WTC11 (cell line): ENCODE measurements around the gene CPB2. TPM values are rescaled to one million over a fixed set of nuclear protein-coding genes. Genes with fewer than 3 reads are reported as not detected.

Experiments
- ATAC-seq: fragments of 200-7000 bp; cut with Tn5 transposase; 2 replicates; pipeline ENCODE4 v1.10.0; 2021; ENCODE audit warnings: mild to moderate bottlenecking, moderate library complexity
- CTCF ChIA-PET: fragments of 300-600 bp; sonication (Branson Sonifier 250); formaldehyde crosslinking; loops from one replicate; lab custom pipeline; 2021; ENCODE audit warnings: antibody characterized with exemption; lab: Charles Lee
- POLR2A ChIA-PET: fragments of 350-600 bp; sonication (Branson Sonifier 250); formaldehyde crosslinking; loops from one replicate; lab custom pipeline; 2021; ENCODE audit warnings: antibody characterized with exemption; lab: Charles Lee
- DNase-seq: peaks from one replicate; pipeline ENCODE4 v3.0.0; 2021; ENCODE audit warnings: low spot score
- H3K27ac Mint-ChIP-seq: 2 replicates; pipeline ENCODE4 v1.8.0; 2021; ENCODE audit warnings: mixed read lengths
- H3K27me3 Mint-ChIP-seq: 2 replicates; pipeline ENCODE4 v1.8.0; 2021; ENCODE audit warnings: low read depth, mild to moderate bottlenecking, moderate library complexity, mixed read lengths
- H3K36me3 Mint-ChIP-seq: 2 replicates; pipeline ENCODE4 v1.8.0; 2021; ENCODE audit warnings: mixed read lengths
- H3K4me1 Mint-ChIP-seq: 2 replicates; pipeline ENCODE4 v1.8.0; 2022; ENCODE audit warnings: mixed read lengths
- H3K4me3 Mint-ChIP-seq: 2 replicates; pipeline ENCODE4 v1.8.0; 2021; ENCODE audit warnings: mild to moderate bottlenecking, moderate library complexity, mixed read lengths
- H3K9me3 Mint-ChIP-seq: 2 replicates; pipeline ENCODE4 v1.8.0; 2021; ENCODE audit warnings: mixed read lengths
- CBFB ChIP-seq: sonication (generic); formaldehyde crosslinking; IDR thresholded peaks from 2 replicates; pipeline ENCODE4 v1.8.1; 2022; ENCODE audit warnings: mild to moderate bottlenecking, low read depth, missing genetic modification reagents
- GTF2I ChIP-seq: fragments of 250-450 bp; sonication (Bioruptor Pico); conservative IDR thresholded peaks from 2 replicates; pipeline ENCODE4 v1.4.0; 2021; ENCODE audit warnings: mild to moderate bottlenecking
- JUN ChIP-seq: sonication (generic); formaldehyde crosslinking; IDR thresholded peaks from 2 replicates; pipeline ENCODE4 v1.8.0; 2023; ENCODE audit warnings: mild to moderate bottlenecking, missing genetic modification reagents
- RELA ChIP-seq: sonication (generic); formaldehyde crosslinking; IDR thresholded peaks from 2 replicates; pipeline ENCODE4 v1.8.1; 2022; ENCODE audit warnings: missing genetic modification reagents, mild to moderate bottlenecking, borderline replicate concordance
- total RNA-seq: library from RNA; stranded (reverse); gene quantifications from 3 replicates; pipeline ENCODE4 v1.2.3, GENCODE V29; 2021
- TF ChIP-seq, protein P1 (sequence below): sonication (generic); formaldehyde crosslinking; IDR thresholded peaks from 2 replicates; pipeline ENCODE4 v1.8.1; 2023; ENCODE audit warnings: mild to moderate bottlenecking, missing genetic modification reagents
- TF ChIP-seq, protein P2 (sequence below): fragments of 250-450 bp; sonication (Bioruptor Pico); IDR thresholded peaks from 2 replicates; pipeline ENCODE4 v1.9.0; 2021; ENCODE audit warnings: mild to moderate bottlenecking
- TF ChIP-seq, protein P3 (sequence below): sonication (generic); formaldehyde crosslinking; IDR thresholded peaks from 2 replicates; pipeline ENCODE4 v1.8.1; 2023; ENCODE audit warnings: mild to moderate bottlenecking, missing genetic modification reagents, moderate library complexity
- TF ChIP-seq, protein P4 (sequence below): fragments of 250-450 bp; sonication (Bioruptor Pico); IDR thresholded peaks from 2 replicates; pipeline ENCODE4 v1.9.0; 2021; ENCODE audit warnings: mild to moderate bottlenecking
- TF ChIP-seq, protein P5 (sequence below): sonication (generic); formaldehyde crosslinking; conservative IDR thresholded peaks from 2 replicates; pipeline ENCODE4 v1.8.1; 2023; ENCODE audit warnings: mild to moderate bottlenecking, low read depth, missing genetic modification reagents, moderate library complexity
- TF ChIP-seq, protein P6 (sequence below): sonication (generic); formaldehyde crosslinking; IDR thresholded peaks from 2 replicates; pipeline ENCODE4 v1.8.0; 2022; ENCODE audit warnings: mild to moderate bottlenecking, missing genetic modification reagents
- TF ChIP-seq, protein P7 (sequence below): fragments of 250-450 bp; sonication (Bioruptor Pico); IDR thresholded peaks from 2 replicates; pipeline ENCODE4 v2.1.2; 2022; ENCODE audit warnings: mild to moderate bottlenecking, moderate library complexity
- TF ChIP-seq, protein P8 (sequence below): sonication (generic); formaldehyde crosslinking; IDR thresholded peaks from 2 replicates; pipeline ENCODE4 v1.8.0; 2022; ENCODE audit warnings: missing genetic modification reagents

The CPB2 gene
- total RNA-seq, 1 experiment from 2014 or later, result 0.33 TPM

DNA sequence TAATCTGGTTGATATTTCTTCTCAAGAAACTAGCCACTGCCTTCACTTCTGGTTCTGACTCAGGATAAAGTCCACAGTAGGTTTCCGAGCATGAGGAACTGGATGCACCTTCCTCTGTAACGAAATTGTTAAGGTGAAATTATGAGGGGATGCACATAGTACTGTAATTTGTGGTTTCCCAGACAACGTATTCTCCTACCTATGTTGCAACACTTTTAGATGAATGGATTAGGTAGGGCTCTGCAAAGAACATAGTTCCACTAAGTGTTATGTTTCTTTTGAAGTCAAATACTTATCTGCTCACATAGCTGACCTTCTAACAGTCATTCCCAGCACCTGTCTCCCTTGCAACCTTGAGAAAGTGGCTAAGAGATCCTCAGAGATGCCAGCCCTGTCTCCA lies 46.6 kb downstream of the CPB2 start:
- POLR2A ChIA-PET, result no interaction called here
- DNase-seq (no peak), ATAC-seq (no peak)
- CTCF ChIA-PET, result no interaction called here
- no peak for TF ChIP-seq GTF2I (CRISPR knock-in tag)
- TF ChIP-seq, protein P1, sequence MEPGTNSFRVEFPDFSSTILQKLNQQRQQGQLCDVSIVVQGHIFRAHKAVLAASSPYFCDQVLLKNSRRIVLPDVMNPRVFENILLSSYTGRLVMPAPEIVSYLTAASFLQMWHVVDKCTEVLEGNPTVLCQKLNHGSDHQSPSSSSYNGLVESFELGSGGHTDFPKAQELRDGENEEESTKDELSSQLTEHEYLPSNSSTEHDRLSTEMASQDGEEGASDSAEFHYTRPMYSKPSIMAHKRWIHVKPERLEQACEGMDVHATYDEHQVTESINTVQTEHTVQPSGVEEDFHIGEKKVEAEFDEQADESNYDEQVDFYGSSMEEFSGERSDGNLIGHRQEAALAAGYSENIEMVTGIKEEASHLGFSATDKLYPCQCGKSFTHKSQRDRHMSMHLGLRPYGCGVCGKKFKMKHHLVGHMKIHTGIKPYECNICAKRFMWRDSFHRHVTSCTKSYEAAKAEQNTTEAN (CRISPR knock-in tag), result no peak
- no peak for TF ChIP-seq CBFB
- TF ChIP-seq, protein P2, sequence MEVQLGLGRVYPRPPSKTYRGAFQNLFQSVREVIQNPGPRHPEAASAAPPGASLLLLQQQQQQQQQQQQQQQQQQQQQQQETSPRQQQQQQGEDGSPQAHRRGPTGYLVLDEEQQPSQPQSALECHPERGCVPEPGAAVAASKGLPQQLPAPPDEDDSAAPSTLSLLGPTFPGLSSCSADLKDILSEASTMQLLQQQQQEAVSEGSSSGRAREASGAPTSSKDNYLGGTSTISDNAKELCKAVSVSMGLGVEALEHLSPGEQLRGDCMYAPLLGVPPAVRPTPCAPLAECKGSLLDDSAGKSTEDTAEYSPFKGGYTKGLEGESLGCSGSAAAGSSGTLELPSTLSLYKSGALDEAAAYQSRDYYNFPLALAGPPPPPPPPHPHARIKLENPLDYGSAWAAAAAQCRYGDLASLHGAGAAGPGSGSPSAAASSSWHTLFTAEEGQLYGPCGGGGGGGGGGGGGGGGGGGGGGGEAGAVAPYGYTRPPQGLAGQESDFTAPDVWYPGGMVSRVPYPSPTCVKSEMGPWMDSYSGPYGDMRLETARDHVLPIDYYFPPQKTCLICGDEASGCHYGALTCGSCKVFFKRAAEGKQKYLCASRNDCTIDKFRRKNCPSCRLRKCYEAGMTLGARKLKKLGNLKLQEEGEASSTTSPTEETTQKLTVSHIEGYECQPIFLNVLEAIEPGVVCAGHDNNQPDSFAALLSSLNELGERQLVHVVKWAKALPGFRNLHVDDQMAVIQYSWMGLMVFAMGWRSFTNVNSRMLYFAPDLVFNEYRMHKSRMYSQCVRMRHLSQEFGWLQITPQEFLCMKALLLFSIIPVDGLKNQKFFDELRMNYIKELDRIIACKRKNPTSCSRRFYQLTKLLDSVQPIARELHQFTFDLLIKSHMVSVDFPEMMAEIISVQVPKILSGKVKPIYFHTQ (CRISPR knock-in tag), result no peak
- TF ChIP-seq RELA (CRISPR knock-in tag), result no peak
- TF ChIP-seq, protein P3, sequence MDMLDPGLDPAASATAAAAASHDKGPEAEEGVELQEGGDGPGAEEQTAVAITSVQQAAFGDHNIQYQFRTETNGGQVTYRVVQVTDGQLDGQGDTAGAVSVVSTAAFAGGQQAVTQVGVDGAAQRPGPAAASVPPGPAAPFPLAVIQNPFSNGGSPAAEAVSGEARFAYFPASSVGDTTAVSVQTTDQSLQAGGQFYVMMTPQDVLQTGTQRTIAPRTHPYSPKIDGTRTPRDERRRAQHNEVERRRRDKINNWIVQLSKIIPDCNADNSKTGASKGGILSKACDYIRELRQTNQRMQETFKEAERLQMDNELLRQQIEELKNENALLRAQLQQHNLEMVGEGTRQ, result no peak
- Mint-ChIP-seq H3K27me3 (no peaks in the 10 kb centered on the region), H3K4me3 (no peak overlapping the region), H3K9me3 (peaks cover 2% of the 10 kb centered on the region), H3K4me1 (peaks cover 8% of the 10 kb centered on the region; the same call in 1 of the 2 replicates), H3K27ac (no peak overlapping the region), H3K36me3 (no peaks in the 10 kb centered on the region)

DNA sequence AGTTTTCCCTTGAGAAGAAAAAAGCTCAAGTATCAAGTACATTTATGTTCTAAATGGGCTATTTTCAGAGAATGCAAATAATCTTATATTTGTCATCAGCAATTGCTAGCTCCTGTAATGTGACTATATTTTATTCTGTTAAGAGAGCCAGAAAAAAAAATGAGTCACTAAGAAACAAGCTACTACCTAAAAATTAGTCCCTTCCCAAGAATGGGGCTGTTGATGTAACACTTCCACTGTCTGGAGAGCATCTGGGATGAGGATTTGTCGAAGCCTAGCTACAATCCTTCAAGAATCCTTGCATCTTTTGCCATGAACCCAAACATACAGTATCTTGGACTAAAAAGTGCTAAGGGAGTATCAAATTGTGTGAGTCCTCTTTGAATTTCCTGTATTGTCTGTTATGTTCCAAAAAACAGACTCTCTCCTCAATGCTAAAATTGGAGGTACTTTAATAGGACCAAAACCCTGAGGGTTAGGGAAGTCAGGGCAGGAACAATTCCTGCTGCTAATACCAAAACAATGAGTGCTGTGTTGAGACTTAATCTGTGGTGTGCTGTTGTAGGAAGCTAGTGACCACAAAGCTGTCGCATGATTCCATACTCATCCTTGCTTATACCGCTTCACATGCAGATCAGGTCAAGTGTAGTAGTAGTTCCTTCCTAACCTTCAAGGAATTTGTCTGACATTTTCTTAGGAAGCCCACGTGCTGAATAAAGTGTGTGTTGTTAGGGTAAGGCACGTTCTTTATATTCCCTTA lies 47.4 kb downstream of the CPB2 start:
- no peak overlapping the region for H3K27ac Mint-ChIP-seq
- CTCF ChIA-PET, result no interaction called here
- no peaks in the 10 kb centered on the region for H3K27me3 Mint-ChIP-seq
- POLR2A ChIA-PET, result no interaction called here
- DNase-seq, result no peak
- no peaks in the 10 kb centered on the region for H3K9me3 Mint-ChIP-seq
- ATAC-seq, result no peak
- peaks cover 8% of the 10 kb centered on the region; the same call in 1 of the 2 replicates for H3K4me1 Mint-ChIP-seq
- H3K36me3 Mint-ChIP-seq, result no peaks in the 10 kb centered on the region
- TF ChIP-seq, protein P4, sequence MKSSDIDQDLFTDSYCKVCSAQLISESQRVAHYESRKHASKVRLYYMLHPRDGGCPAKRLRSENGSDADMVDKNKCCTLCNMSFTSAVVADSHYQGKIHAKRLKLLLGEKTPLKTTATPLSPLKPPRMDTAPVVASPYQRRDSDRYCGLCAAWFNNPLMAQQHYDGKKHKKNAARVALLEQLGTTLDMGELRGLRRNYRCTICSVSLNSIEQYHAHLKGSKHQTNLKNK (CRISPR knock-in tag), result no peak
- TF ChIP-seq, protein P5, sequence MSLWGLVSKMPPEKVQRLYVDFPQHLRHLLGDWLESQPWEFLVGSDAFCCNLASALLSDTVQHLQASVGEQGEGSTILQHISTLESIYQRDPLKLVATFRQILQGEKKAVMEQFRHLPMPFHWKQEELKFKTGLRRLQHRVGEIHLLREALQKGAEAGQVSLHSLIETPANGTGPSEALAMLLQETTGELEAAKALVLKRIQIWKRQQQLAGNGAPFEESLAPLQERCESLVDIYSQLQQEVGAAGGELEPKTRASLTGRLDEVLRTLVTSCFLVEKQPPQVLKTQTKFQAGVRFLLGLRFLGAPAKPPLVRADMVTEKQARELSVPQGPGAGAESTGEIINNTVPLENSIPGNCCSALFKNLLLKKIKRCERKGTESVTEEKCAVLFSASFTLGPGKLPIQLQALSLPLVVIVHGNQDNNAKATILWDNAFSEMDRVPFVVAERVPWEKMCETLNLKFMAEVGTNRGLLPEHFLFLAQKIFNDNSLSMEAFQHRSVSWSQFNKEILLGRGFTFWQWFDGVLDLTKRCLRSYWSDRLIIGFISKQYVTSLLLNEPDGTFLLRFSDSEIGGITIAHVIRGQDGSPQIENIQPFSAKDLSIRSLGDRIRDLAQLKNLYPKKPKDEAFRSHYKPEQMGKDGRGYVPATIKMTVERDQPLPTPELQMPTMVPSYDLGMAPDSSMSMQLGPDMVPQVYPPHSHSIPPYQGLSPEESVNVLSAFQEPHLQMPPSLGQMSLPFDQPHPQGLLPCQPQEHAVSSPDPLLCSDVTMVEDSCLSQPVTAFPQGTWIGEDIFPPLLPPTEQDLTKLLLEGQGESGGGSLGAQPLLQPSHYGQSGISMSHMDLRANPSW (CRISPR knock-in tag), result no peak
- H3K4me3 Mint-ChIP-seq, result no peak overlapping the region

DNA sequence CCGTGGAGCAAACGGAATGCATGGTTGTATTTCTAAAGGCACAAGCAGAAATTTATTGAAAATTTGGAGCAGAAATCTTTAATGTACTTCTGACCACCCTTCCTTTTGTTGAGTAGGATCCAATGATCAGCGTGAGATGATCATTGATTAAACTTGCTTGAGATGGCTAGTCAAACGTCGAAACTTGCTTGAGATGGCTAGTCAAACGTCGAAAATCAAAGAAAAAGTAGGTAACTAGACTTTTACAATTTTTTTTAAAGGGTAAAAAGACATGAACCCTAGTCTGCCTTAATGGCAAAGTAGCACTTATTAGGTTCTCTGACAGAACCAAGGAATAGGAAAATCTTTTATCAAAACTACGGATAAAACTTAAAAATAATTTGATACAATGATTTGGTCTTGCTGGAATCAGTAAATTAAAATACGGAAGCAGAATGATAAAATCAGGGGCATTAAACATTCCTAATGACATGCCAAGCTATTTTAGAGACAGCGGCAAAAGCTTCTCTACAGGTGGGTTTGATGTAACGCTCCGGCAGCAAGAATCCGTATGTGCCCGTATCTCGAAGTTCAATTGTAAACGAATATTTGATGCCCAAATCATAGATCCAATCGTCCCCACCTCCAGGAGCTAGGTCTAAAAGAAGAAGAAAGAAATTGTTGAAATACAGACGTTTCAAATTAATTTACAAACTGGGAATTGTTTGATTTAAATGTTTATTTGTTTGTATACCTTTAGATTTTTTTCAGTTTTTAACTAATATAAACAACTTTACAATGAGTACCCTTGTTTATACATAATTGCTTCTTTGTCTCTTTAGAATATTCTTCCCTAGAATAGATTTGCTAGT lies 51.4 kb downstream of the CPB2 start:
- DNase-seq (no peak), ATAC-seq (no peak)
- ChIA-PET CTCF (interaction anchor here (1.0 kb wide), 1 partner anchor 235 kb away, joined by 3 read pairs; no protein-coding TSS in a partner anchor), POLR2A (no interaction called here)
- H3K4me1 Mint-ChIP-seq, result peaks cover 17% of the 10 kb centered on the region
- H3K9me3 Mint-ChIP-seq, result no peaks in the 10 kb centered on the region
- H3K36me3 Mint-ChIP-seq, result no peaks in the 10 kb centered on the region; the same call in 1 of the 2 replicates
- peak overlapping the region; percentile 90 for H3K4me3 Mint-ChIP-seq
- H3K27me3 Mint-ChIP-seq, result no peaks in the 10 kb centered on the region
- peak overlapping the region; percentile 97 for H3K27ac Mint-ChIP-seq
- TF ChIP-seq, protein P6, sequence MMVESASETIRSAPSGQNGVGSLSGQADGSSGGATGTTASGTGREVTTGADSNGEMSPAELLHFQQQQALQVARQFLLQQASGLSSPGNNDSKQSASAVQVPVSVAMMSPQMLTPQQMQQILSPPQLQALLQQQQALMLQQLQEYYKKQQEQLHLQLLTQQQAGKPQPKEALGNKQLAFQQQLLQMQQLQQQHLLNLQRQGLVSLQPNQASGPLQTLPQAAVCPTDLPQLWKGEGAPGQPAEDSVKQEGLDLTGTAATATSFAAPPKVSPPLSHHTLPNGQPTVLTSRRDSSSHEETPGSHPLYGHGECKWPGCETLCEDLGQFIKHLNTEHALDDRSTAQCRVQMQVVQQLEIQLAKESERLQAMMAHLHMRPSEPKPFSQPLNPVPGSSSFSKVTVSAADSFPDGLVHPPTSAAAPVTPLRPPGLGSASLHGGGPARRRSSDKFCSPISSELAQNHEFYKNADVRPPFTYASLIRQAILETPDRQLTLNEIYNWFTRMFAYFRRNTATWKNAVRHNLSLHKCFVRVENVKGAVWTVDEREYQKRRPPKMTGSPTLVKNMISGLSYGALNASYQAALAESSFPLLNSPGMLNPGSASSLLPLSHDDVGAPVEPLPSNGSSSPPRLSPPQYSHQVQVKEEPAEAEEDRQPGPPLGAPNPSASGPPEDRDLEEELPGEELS (CRISPR knock-in tag), result no peak
- no peak for TF ChIP-seq JUN (CRISPR knock-in tag)
- TF ChIP-seq, protein P7, sequence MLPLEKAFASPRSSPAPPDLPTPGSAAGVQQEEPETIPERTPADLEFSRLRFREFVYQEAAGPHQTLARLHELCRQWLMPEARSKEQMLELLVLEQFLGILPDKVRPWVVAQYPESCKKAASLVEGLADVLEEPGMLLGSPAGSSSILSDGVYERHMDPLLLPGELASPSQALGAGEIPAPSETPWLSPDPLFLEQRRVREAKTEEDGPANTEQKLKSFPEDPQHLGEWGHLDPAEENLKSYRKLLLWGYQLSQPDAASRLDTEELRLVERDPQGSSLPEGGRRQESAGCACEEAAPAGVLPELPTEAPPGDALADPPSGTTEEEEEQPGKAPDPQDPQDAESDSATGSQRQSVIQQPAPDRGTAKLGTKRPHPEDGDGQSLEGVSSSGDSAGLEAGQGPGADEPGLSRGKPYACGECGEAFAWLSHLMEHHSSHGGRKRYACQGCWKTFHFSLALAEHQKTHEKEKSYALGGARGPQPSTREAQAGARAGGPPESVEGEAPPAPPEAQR (CRISPR knock-in tag), result no peak
- TF ChIP-seq, protein P8, sequence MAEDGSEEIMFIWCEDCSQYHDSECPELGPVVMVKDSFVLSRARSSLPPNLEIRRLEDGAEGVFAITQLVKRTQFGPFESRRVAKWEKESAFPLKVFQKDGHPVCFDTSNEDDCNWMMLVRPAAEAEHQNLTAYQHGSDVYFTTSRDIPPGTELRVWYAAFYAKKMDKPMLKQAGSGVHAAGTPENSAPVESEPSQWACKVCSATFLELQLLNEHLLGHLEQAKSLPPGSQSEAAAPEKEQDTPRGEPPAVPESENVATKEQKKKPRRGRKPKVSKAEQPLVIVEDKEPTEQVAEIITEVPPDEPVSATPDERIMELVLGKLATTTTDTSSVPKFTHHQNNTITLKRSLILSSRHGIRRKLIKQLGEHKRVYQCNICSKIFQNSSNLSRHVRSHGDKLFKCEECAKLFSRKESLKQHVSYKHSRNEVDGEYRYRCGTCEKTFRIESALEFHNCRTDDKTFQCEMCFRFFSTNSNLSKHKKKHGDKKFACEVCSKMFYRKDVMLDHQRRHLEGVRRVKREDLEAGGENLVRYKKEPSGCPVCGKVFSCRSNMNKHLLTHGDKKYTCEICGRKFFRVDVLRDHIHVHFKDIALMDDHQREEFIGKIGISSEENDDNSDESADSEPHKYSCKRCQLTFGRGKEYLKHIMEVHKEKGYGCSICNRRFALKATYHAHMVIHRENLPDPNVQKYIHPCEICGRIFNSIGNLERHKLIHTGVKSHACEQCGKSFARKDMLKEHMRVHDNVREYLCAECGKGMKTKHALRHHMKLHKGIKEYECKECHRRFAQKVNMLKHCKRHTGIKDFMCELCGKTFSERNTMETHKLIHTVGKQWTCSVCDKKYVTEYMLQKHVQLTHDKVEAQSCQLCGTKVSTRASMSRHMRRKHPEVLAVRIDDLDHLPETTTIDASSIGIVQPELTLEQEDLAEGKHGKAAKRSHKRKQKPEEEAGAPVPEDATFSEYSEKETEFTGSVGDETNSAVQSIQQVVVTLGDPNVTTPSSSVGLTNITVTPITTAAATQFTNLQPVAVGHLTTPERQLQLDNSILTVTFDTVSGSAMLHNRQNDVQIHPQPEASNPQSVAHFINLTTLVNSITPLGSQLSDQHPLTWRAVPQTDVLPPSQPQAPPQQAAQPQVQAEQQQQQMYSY (CRISPR knock-in tag), result no peak
- TF ChIP-seq GTF2I (CRISPR knock-in tag), result no peak
